NCI-H510A treated with DMSO at 0.1 percent for 48 hours (cell line): Measurements from ENCODE around the gene MPRIP.

ENCODE experiments used
- DNase-seq: peaks from one replicate; lab custom pipeline; 2025; lab: John Stamatoyannopoulos, UW

Gene MPRIP

GRCh38 chr17:17088086-17088485 is 45.8 kb downstream of the MPRIP start:
- DNase-seq, result no peak

GRCh38 chr17:17088541-17089525 is 46.6 kb downstream of the MPRIP start:
- no peak for DNase-seq

GRCh38 chr17:17089796-17090641 is 47.8 kb downstream of the MPRIP start:
- DNase-seq, result no peak

- no peak for DNase-seq
These were observed 48.4 kb downstream of the MPRIP start for GRCh38 chr17:17090642-17091103.

GRCh38 chr17:17091276-17091675 is 49.0 kb downstream of the MPRIP start:
- DNase-seq, result no peak

- DNase-seq, result no peak
These were observed 49.8 kb downstream of the MPRIP start for GRCh38 chr17:17091856-17092756.

- DNase-seq, result no peak
These were observed 51.5 kb downstream of the MPRIP start for GRCh38 chr17:17093764-17094163.

GRCh38 chr17:17096438-17097178 is 54.4 kb downstream of the MPRIP start:
- no peak for DNase-seq

- DNase-seq, result no peak
These were observed 55.6 kb downstream of the MPRIP start for GRCh38 chr17:17097763-17098345.

- DNase-seq, result no peak
These were observed 56.4 kb downstream of the MPRIP start for GRCh38 chr17:17098551-17099179.

- no peak for DNase-seq
These were observed 59.9 kb downstream of the MPRIP start for GRCh38 chr17:17102176-17102575.

- DNase-seq, result no peak
These were observed 60.9 kb downstream of the MPRIP start for GRCh38 chr17:17103160-17103559.

- DNase-seq, result no peak
These were observed 61.8 kb downstream of the MPRIP start for GRCh38 chr17:17104036-17104435.

GRCh38 chr17:17104494-17104893 is 62.2 kb downstream of the MPRIP start:
- no peak for DNase-seq

GRCh38 chr17:17105976-17106375 is 63.7 kb downstream of the MPRIP start:
- no peak for DNase-seq

GRCh38 chr17:17106756-17107155 is 64.5 kb downstream of the MPRIP start:
- no peak for DNase-seq

GRCh38 chr17:17107281-17107680 is 65.0 kb downstream of the MPRIP start:
- no peak for DNase-seq

- no peak for DNase-seq
These were observed 65.7 kb downstream of the MPRIP start for GRCh38 chr17:17107891-17108431.

- peak; percentile 59 for DNase-seq
These were observed 66.3 kb downstream of the MPRIP start for GRCh38 chr17:17108451-17109049.
